Right atrium auricular region (tissue), 2 donors: ENCODE data around the gene ACTA2. TPM values are rescaled to one million over a fixed set of nuclear protein-coding genes. Genes with fewer than 3 reads are reported as not detected.

Source experiments
- DNase-seq: peaks from one replicate; pipeline ENCODE4 v3.0.0-alpha.2; 2019; ENCODE audit warnings: low spot score
- H3K27ac ChIP-seq, 2 donors: fragments of 200-600 bp; sonication (generic); 1 replicate in 1 of 2; 2 replicates in 1 of 2; pipeline ENCODE4 v1.5.1; 2016 to 2019
- H3K27me3 ChIP-seq, 2 donors: fragments of 200-600 bp; sonication (generic); one replicate each; pipeline versions ENCODE4 v1.5.1 to v1.6.0; 2017 to 2019
- H3K36me3 ChIP-seq: fragments of 200-600 bp; sonication (generic); one replicate; pipeline ENCODE4 v1.5.1; 2016
- H3K4me1 ChIP-seq, 2 donors: fragments of 200-600 bp; sonication (generic); one replicate each; pipeline versions ENCODE4 v1.5.1 to v1.6.0; 2017 to 2019
- H3K4me3 ChIP-seq, 2 donors: fragments of 200-600 bp; sonication (generic); 1 replicate in 1 of 2; 2 replicates in 1 of 2; pipeline ENCODE4 v1.5.1; 2017 to 2019; ENCODE audit warnings: mild to moderate bottlenecking in 1 of 2, moderate library complexity in 1 of 2
- H3K9me3 ChIP-seq, 2 donors: fragments of 200-600 bp; sonication (generic); one replicate each; pipeline ENCODE4 v1.5.1; 2019
- CTCF ChIP-seq, 2 donors: fragments of 200-600 bp; sonication (generic); IDR thresholded peaks; one replicate each; pipeline ENCODE4 v1.5.1; 2019; ENCODE audit warnings: antibody characterized with exemption in 2 of 2
- total RNA-seq, 2 donors: library from RNA; depleted of rRNA; stranded (reverse); fragments of >200 nt; gene quantifications; one replicate each; pipeline ENCODE4 v1.1.0, GENCODE V29; 2016

The ACTA2 gene
- total RNA-seq, 2 donors from 2014 or later, result 934 to 1,936 TPM

- DNase-seq, result no peak
- TF ChIP-seq CTCF (IDR thresholded peaks at IDR 0.05), result no peak
- H3K4me1 ChIP-seq, result peaks cover 0 to 47% of the 10 kb centered on the region in 2 donors
- peak overlapping the region; percentile 59 to 72 for H3K27ac ChIP-seq
- H3K4me3 ChIP-seq, result peak overlapping the region; percentile 35 to 48
- no peaks in the 10 kb centered on the region for H3K36me3 ChIP-seq
- H3K9me3 ChIP-seq, result no peaks in the 10 kb centered on the region
- H3K27me3 ChIP-seq, result no peaks in the 10 kb centered on the region
Measured at GRCh38 chr10:88974446-88975376, 22.1 kb upstream of the ACTA2 start.

- Histone ChIP-seq H3K4me3 (no peak overlapping the region), H3K4me1 (peaks cover 0 to 40% of the 10 kb centered on the region in 2 donors), H3K27ac (peak overlapping the region; percentile 59 to 72)
Measured at GRCh38 chr10:88974012-88974411, 21.4 kb upstream of the ACTA2 start.

GRCh38 chr10:88971221-88972061 is 18.9 kb upstream of the ACTA2 start:
- H3K27ac ChIP-seq, result peak overlapping the region; percentile 2 to 31
- H3K9me3 ChIP-seq, result no peaks in the 10 kb centered on the region
- peaks cover 0 to 57% of the 10 kb centered on the region in 2 donors for H3K4me1 ChIP-seq
- no peak overlapping the region for H3K4me3 ChIP-seq
- H3K27me3 ChIP-seq, result no peaks in the 10 kb centered on the region
- no peaks in the 10 kb centered on the region for H3K36me3 ChIP-seq
- TF ChIP-seq CTCF (IDR thresholded peaks at IDR 0.05), result no peak
- no peak for DNase-seq

More at GRCh38 chr10:88974012-88974411, 21.4 kb upstream of the ACTA2 start:
- no peak for DNase-seq
- H3K9me3 ChIP-seq, result no peaks in the 10 kb centered on the region
- H3K36me3 ChIP-seq, result no peaks in the 10 kb centered on the region
- H3K27me3 ChIP-seq, result no peaks in the 10 kb centered on the region
- TF ChIP-seq CTCF (IDR thresholded peaks at IDR 0.05), result no peak

- no peak for DNase-seq
- no peaks in the 10 kb centered on the region for H3K36me3 ChIP-seq
- no peaks in the 10 kb centered on the region for H3K27me3 ChIP-seq
- peak overlapping the region in 1 of 2 donors; percentile 0 for H3K27ac ChIP-seq
- no peak for TF ChIP-seq CTCF (IDR thresholded peaks at IDR 0.05)
- H3K4me1 ChIP-seq, result peaks cover 0 to 53% of the 10 kb centered on the region in 2 donors
- H3K9me3 ChIP-seq, result no peaks in the 10 kb centered on the region
- no peak overlapping the region for H3K4me3 ChIP-seq
Measured at GRCh38 chr10:88968391-88968790, 15.8 kb upstream of the ACTA2 start.

- DNase-seq, result no peak
- H3K36me3 ChIP-seq, result no peaks in the 10 kb centered on the region
- H3K27ac ChIP-seq, result peak overlapping the region; percentile 48 to 65
- H3K4me1 ChIP-seq, result peaks cover 0 to 43% of the 10 kb centered on the region in 2 donors
- no peak overlapping the region for H3K4me3 ChIP-seq
- H3K9me3 ChIP-seq, result no peaks in the 10 kb centered on the region
- no peaks in the 10 kb centered on the region for H3K27me3 ChIP-seq
- no peak for TF ChIP-seq CTCF (IDR thresholded peaks at IDR 0.05)
Measured at GRCh38 chr10:88966797-88967196, 14.2 kb upstream of the ACTA2 start.
